GM21447 (cell line): Measurements from ENCODE around the gene LGALS1.

ENCODE experiments used
- ATAC-seq: cut with Tn5 transposase; IDR thresholded peaks from one replicate; pipeline ENCODE4 v1.9.1; 2021; ENCODE audit not compliant: unreplicated experiment

LGALS1 gene

GRCh38 chr22:37674951-37675929 is at the start of gene LGALS1:
LGALS1 (plus strand) TSS chr22:37675636; CDS start chr22:37675703, 67 bp downstream.
- ATAC-seq: peak; percentile 49

GRCh38 chr22:37625737-37626136 is 49.7 kb upstream of the LGALS1 start:
- no peak for ATAC-seq

GRCh38 chr22:37626144-37626543 is 49.3 kb upstream of the LGALS1 start:
- ATAC-seq: no peak

- ATAC-seq: no peak
Observed at GRCh38 chr22:37626556-37627075, 48.8 kb upstream of the LGALS1 start.

- ATAC-seq: no peak
Observed at GRCh38 chr22:37627121-37627520, 48.3 kb upstream of the LGALS1 start.

- no peak for ATAC-seq
Observed at GRCh38 chr22:37627545-37627944, 47.9 kb upstream of the LGALS1 start.

- ATAC-seq: no peak
Observed at GRCh38 chr22:37628830-37629229, 46.6 kb upstream of the LGALS1 start.

GRCh38 chr22:37629928-37630327 is 45.5 kb upstream of the LGALS1 start:
- no peak for ATAC-seq

GRCh38 chr22:37630839-37631435 is 44.5 kb upstream of the LGALS1 start:
- ATAC-seq: no peak

- ATAC-seq: no peak
Observed at GRCh38 chr22:37631448-37632173, 43.8 kb upstream of the LGALS1 start.

GRCh38 chr22:37632174-37633088 is 43.0 kb upstream of the LGALS1 start:
- ATAC-seq: no peak

GRCh38 chr22:37633089-37633624 is 42.3 kb upstream of the LGALS1 start:
- peak; percentile 60 for ATAC-seq

- peak; percentile 48 for ATAC-seq
Observed at GRCh38 chr22:37633625-37634416, 41.6 kb upstream of the LGALS1 start.

- ATAC-seq: no peak
Observed at GRCh38 chr22:37634417-37634924, 41.0 kb upstream of the LGALS1 start.

- no peak for ATAC-seq
Observed at GRCh38 chr22:37635157-37635556, 40.3 kb upstream of the LGALS1 start.

- no peak for ATAC-seq
Observed at GRCh38 chr22:37636186-37636948, 39.1 kb upstream of the LGALS1 start.

- no peak for ATAC-seq
Observed at GRCh38 chr22:37636949-37637273, 38.5 kb upstream of the LGALS1 start.

GRCh38 chr22:37638391-37639069 is 36.9 kb upstream of the LGALS1 start:
- ATAC-seq: no peak
